GM19035 (cell line): ENCODE data around the gene GPR12.
"Not testable (repeated sequence)": the region's sequence is repeated elsewhere in the genome, so short reads cannot be mapped to it uniquely, and the experiment has no call there.

Source experiments
- ATAC-seq: cut with Tn5 transposase; IDR thresholded peaks from one replicate; pipeline ENCODE4 v1.9.1; 2021; ENCODE audit not compliant: unreplicated experiment

Gene GPR12

DNA sequence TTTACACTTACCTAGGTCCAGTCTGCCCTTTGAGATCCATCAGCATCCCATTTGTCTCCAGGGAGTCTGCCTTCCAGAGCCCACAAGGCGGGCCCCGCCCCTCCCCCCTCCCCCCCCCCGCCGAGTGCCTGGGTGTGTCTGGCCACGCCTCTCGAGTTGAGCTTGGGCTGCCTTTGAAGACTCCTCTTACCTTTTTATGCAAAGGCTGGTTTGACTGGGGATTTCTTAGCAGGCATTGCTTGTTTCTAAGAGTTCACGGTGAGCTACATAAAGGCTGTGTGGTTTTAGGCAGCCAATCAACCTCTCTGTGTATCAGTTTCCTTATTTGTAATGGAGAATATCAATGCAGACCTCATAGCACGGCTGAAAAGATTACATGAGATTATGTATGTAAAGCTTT, 11.3 kb downstream of the GPR12 start:
- no peak for ATAC-seq

DNA sequence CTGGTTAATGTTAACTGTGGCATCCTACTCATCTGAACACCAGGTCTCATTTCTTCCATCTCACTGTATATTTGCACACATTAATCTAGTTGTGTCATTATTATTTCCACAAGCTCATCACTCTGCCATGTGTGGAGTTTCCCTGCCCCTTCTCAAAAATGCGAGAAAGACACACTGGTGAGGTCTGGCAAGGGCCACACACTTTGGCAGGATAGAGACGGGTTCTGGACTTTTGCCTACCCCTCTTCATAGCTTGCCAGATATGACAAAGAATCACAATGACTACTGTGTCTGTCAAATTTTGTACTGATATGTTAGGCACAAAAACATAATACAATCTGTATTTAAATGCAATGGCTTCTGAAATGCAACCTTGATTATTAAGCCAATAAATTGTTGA, 12.9 kb downstream of the GPR12 start:
- ATAC-seq, result no peak

DNA sequence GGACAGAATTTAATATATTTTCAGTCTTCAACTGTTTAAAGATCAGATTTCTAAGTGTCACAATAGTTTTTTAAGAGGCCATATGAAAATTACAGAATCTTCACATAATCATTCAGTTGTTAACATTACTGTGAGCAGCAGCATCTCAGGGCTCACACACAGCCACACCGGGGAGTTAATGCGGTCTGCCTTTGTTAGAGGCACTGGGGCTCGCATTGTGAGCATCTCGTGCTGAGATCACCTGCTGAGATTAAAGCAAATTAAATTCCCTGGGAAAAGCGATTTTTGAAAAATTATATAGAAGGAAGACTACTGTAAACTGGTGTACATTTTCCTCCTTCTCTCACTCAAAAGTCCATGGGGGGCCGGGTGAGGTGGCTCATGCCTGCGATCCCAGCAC, 16.6 kb downstream of the GPR12 start:
- no peak for ATAC-seq

DNA sequence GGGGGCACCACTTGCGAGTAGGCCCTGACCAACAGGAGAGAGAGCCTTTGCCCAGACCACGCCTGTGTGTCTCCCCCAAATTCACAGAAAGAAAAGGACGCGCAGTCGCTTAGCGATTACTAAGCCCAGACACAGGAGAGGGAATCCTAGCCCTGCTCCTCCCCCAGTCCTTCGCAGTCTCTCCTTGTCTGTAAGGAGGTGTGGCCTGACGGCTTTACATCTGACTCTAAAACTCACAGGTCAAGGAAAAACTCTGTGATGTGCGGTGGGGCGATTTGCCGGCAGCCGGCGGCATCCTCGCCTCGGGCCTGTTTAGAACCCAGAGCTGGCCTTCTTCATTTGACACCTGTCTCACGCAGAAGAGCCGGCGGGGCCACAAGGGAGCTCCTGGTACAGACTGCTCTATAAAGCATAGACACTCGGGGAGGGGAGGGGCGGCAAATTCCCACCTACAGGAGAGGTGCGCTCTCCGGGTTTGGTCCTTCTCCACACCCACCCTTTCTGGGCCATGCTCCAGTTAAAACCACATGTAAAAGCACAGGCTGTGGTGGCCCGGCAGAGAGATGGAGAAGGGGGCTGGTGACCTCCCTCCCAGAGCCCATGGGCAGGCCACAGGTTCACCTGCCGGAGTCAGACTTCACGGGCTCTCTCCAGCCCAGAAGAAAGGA, 17.8 kb downstream of the GPR12 start:
- no peak for ATAC-seq

DNA sequence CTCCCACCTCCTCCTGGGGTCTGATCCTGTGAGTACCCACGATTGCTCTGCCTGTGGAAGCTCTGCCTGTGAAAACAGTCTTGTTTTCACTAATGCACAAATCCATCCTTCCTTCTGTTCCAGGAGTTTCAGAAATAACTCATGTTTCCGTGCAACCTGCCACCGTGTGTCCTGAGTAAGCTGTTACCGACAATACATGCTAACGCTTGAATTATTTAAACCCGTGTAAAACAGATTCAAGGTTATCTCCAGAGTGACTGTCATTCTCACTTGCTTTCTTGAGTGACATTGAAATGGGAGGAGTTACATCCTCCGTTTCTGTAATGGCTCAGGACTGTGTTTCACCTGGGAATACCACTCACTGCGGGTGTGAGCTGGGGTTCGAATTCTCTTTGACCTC, 24.9 kb downstream of the GPR12 start:
- ATAC-seq, result no peak

DNA sequence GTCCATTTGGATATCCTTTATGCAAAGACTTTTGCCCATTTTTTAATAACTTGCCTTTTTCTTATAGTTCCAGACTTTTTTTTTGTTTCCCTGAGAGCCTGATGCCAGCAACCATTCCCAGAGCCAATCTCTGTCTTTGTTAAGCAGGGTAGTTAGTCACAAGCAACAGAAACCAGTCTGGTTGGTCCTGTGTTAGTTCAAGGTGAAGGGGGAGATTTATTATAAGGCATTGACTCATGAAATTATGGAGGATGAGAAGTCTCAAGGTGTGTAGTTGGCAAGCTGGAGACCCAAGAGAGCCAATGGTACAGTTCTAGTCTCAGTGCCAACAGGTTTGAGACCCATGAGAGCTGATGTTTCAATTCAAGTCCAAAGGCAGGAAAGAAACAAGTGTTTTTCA, 33.0 kb downstream of the GPR12 start:
- no peak for ATAC-seq

DNA sequence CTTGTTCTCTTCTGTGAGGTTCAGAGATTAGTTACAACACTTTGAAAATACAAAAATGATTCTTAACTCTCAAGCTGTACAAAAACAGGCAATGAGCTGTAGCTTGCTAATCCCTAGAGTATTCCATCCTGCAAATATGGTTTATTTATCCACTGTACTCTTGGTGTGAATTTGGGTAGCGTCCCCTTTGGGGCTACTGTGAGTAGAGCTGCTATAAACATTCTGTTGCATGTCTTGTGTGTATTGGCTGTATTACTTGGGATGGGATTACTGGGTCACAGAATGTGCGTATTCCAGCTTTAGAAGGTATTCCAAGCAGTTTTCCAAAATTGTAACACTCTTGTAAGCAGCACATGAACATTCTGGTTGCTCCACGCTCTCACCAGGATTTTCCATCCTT, 33.5 kb downstream of the GPR12 start:
- no peak for ATAC-seq

DNA sequence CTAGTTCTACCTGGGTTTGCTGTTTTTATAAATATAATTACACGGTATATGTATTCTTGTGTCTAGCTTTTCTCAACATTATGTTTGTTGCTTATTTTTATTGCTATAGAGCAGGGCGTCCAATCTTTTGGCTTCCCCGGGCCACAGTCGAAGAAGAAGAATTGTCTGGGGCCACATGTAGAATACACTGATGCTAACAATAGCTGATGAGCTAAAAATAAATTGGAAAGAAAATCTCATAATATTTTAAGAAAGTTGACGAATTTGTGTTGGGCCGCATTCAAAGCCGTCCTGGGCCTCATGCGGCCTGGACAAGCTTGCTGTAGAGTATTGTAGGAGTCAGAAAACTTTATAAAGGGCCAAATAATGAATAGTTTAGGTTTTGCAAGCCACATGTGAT, 33.9 kb downstream of the GPR12 start:
- no peak for ATAC-seq

DNA sequence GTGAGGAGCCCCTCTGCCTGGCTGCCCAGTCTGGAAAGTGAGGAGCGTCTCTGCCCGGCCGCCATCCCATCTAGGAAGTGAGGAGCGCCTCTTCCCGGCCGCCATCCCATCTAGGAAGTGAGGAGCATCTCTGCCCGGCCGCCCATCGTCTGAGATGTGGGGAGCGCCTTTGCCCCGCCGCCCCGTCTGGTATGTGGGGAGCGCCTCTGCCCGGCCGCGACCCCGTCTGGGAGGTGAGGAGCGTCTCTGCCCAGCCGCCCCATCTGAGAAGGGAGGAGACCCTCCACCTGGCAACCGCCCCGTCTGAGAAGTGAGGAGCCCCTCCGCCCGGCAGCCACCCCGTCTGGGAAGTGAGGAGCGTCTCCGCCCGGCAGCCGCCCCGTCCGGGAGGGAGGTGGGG, 37.0 kb downstream of the GPR12 start:
- not testable (repeated sequence) for ATAC-seq

DNA sequence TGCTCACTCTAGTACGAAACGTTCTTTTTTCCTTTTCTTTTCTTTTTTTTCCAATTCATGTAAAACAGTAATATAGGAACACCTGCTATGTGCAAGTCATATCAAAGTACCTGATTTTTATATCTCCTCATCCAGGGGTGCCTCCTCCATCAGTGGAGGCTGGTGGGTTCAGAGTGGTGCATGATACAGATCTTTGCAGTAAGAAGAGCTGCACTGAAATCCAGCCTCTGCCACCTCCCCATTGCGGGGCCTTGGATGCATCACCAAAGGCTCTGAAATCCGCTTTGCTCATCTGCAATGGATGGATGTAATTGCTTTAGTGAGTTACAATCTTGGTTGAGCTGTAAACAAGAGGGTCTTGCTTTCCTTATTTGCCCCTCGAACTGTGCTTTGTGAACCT, 38.3 kb downstream of the GPR12 start:
- no peak for ATAC-seq

DNA sequence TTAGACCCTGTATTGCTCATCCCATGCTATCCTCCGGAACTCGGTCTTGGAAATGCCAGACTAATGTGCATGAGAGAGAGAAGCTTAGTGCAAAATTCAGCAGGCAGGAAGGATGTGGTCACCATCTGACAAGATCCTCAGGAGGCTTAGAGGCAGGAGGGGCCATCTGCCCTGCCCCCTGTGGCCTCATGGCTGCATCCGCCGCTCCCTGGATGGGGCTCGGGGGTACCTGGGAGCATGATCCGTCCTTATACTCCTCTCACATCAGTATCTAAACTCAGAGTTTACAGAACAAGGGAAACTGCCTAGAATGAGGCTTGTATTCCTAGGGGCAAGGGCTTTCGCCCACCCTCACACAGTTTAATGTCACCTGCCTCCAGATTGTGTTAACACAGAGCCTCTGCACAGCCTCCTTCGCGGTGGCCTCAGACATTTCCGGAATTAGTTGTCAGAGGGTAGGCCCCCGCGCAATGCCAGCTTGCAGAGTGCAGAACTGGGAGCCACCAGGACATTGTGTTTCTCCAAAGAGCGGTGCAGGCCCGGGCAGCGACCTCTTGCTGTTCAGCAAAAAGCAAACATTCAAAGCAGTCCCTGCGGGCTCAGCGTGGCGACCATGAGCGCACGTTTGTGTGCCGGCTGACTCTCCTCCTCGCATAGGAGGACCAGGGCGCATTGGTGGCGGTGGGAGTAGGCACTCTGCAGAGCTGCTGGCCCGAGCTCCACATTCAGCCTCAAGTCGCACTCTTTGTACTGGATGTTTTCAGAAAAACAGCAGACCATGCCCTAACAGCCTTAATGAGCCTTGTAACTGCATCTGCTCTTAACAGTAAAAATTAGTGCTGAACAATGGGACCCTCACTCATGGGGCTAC, 39.1 kb downstream of the GPR12 start:
- ATAC-seq, result no peak

DNA sequence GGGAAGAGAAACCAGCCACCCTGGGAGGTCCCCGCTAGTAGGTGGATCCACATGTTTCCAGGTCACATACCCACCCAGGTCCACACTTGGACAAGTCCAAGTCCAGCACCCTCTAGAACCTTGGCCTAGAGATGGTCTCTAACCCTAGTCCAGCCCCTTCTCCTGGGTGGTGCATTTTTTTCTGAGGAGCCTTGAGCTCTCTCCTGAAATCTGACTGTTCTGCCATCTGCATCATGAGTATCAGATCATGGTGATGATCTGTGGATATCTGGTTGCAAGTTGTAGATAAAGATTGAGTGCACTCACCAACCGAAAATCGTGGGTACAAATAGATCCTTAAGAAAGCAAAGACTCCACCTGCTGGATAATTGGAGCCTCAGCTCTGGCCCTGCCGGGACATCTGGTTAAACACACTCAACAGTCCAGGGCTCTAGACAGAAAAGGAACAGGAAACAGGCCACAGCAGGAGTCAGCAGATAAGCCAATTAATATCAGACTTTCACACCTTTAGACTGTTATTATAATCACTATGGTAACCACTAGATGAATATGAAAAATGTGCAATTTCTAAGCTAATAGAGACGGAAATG, 41.1 kb downstream of the GPR12 start:
- no peak for ATAC-seq

DNA sequence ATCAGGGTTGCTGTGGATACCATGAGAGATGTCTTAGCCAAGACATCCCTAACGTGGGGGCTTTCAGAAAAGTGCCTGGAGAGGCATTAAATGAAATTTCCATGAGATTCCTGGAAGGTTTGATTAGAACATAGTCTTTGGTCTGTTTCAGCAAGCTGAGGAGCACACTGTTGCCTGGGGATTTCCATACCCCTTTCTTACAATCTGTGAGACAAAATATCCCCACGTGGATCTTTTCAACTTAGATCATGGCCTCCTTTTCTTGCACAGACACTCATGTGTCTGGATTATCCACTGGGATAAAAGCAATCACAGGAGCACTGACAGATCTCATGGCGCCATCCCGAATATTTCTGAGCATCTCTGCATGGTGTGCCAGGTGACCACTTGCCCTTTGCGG, 41.7 kb downstream of the GPR12 start:
- ATAC-seq, result no peak

DNA sequence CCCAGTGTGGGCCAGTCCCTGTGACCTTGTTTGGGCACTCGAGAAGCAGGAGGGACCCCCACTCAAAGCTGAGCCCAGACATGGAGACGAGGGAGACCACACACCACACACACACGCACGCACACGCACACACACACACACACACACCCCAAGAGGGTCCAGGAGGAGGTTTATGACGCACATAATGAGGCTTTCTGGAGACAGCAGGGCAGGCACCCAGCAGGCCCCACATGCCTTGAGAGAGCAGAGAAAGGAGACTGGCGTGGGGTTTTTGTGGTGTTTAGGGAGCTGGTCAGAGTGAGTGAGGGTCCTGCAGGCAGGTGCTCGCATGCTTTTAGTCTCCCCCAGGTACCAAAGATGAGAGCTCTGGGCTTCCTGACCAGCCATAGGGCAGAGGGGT, 42.4 kb downstream of the GPR12 start:
- no peak for ATAC-seq

DNA sequence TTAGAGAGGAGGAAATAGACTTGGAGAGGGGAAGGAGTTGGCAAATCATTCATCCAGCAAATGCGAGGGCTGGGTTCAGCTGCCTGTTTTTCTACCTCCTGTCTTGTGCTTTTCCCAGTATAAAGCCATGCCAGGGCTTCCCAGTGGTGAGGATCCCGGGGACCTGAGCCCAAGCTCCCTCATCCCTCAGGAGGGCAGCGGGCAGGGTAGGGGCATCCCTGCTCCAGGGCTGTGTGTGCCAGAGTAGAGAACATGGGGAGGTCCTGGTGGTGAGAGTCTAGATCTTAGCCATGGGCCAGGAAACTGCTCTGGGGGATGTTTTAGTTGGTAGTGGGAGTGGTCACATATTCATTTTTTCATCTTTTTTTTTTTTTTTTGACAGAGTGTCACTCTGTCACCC, 43.6 kb downstream of the GPR12 start:
- no peak for ATAC-seq

DNA sequence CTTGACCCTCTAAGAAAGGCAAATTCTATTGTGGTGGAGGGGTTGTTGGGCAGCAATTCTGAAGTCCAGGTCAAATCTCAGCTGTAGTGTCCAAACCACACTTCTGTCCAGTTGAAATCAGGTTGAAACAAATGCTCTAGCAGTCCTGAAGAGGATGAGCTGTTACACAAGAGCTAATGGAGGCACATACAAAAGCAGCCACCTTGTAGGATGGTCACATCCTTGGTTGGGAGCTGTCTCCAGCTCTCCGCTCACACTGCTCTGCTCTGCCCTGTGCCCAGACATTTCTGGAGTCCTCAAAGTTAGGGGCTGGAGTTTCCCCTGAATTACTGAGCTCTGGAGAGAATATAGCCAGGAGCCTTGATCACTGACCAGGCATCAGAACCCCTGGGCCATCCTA, 47.2 kb downstream of the GPR12 start:
- no peak for ATAC-seq

DNA sequence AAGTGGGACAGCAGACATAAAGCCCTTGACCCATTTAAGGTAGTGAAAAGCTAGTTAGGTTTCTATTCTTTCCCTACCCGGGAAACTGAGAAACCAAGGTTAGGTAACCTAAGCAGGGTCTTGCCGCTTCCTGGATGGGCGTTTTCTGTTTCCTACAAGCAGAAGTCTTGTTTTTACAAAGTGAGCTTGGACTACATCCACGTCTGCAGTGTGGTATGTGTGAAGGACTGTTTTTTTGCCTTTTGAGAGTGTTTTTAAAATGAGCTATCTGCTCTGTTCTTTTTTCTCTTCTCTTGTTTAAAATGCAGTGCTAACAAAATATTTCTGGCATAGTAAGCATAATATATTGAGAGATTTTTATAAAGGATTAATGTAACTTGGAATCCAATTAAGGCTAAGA, 49.4 kb downstream of the GPR12 start:
- ATAC-seq, result no peak

DNA sequence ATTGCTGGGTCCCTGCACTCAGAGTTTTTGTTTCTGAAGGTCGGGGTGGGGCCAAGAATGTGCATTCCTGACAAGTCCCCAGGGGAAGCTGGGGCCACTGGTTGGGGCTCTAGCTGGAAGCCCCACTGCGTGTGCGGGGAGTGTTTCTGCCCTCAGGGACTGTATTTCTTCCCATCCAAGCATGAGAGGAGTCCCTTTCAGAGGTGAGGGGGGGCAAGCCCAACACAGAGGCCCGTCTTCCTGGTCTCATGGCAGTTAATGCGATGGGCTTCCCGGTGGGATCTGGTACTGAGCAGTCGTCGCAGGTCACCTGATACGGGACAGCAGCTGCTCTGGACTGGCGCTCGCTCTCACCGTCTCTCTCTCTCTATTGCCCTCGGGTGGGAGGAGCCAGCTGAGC, 50.4 kb downstream of the GPR12 start:
- ATAC-seq, result no peak

DNA sequence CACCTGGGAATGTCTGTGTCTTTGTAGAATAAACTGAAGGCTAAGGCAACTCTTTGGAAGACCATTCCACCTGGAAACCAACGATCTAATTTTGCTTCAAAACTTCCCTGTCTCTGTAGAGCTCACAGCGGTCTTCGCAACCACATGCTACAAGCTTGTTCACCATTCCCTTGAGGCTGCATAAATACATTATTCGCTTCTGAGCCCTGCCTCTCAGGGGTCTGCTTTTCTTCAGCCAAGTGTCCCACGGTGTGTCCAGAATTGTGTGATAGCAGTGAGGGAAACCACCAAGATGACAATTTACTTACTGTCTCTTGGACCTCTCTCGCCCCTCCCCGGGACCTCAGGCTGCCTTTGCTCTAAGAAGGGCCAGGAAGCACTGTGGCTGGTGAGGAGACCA, 51.1 kb downstream of the GPR12 start:
- no peak for ATAC-seq

DNA sequence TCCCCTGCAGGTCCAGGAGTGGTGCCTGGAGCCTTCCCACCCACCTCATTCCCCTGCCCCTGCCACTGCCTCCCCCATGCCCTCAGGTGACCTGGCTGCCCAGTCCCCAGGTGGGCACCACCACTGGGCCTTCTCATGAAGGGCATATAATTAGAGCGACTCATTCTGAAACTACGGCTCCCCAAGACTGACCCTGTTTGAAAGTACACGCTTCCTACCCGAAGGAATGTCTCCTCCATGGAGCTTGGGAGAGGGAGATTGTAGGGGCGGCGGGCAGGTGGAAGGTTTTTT, 52.6 kb downstream of the GPR12 start:
- ATAC-seq, result no peak

DNA sequence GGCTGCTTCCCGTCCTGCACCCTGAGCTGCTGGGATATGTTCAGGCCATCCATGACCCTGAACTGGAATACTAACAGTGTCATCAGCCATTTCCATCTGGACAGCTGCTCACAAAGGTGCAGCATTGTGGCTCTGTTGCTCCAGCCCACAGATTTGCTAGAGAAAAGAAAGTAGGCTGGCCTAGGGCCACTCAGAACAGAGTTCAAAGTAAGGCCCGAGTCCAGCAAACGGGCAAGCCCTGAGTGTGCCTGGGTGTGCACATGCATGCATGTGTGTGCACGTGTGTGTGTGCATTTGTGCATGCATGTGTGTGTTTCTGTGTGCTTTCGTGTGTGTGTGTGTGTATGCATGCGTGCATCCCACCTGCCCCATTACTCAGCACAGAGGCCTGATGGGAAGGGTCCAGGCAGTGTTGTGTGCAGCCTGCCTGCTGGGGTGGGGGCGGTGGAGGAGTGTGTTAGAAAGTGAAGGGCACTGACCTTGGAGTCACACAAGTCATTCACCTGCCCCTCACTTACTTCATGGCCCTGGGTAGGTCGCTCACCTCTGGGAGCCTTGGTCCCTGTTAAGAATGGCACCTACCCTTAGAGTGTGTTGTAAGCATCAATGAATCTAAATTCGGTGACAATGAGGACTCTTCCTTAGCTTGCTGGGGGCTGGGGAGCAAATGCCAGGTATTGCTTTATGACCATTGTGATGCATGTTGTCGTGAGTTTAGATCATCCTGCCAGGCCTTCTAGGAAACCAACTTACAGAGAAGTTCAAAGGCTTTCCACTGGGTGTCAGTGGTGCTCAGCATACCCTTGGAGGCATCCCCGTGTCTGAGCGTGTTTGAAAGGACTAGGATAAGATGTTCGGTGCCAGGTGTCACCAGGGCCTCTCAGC, 53.2 kb downstream of the GPR12 start:
- ATAC-seq, result no peak

DNA sequence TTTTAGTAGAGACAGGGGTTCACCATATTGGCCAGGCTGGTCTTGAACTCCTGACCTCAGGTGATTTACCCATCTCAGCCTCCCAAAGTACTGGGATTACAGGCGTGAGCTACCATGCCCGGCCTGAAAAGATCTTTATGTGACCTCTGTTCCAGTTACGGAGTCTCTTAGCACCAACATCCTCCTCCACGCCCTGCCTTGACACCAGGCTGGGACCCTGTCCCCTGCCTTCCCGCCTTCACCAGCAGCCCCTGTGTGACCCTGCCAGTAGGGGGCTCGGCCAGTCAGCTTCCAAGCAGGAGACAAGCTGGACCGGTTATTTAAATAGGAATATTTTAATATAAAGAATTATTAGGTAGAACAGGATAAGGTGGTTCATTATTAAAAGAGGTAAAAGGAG, 54.2 kb downstream of the GPR12 start:
- no peak for ATAC-seq
